Activated T-cell treated with anti-CD3 and anti-CD28 coated beads, Interleukin-2, amount 50 U/mL, for 72 hours (primary cell): ENCODE measurements around the gene ZBTB7C. TPM values are rescaled to one million over a fixed set of nuclear protein-coding genes. Genes with fewer than 3 reads are reported as not detected.

Experiments used
- ATAC-seq, 2 donors: fragments of 150-1000 bp; cut with Tn5 transposase; replicated peaks in 1 of 2; 2 replicates each; pipeline ENCODE4 v1.10.0; 2021; ENCODE audit warnings: moderate library complexity in 2 of 2, mild to moderate bottlenecking in 1 of 2
- DNase-seq, 2 donors: peaks; one replicate each; pipeline ENCODE4 v3.0.0; 2021 to 2022; ENCODE audit warnings: mixed read lengths in 1 of 2
- H3K27ac Mint-ChIP-seq: one replicate; pipeline ENCODE4 v1.8.0; 2022; ENCODE audit warnings: mild to moderate bottlenecking, moderate library complexity, mixed read lengths
- H3K27me3 Mint-ChIP-seq: one replicate; pipeline ENCODE4 v1.8.0; 2022; ENCODE audit warnings: low read depth, mixed read lengths
- H3K36me3 Mint-ChIP-seq, 2 donors: one replicate each; pipeline ENCODE4 v1.8.0; 2022; ENCODE audit warnings: mixed read lengths in 2 of 2, mild to moderate bottlenecking in 1 of 2; ENCODE audit not compliant: insufficient read depth in 2 of 2
- H3K4me1 Mint-ChIP-seq: one replicate; pipeline ENCODE4 v1.8.0; 2022; ENCODE audit warnings: low read depth, mixed read lengths
- H3K4me3 Mint-ChIP-seq, 2 donors: one replicate each; pipeline ENCODE4 v1.8.0; 2022; ENCODE audit warnings: mild to moderate bottlenecking in 2 of 2, mixed read lengths in 2 of 2, moderate library complexity in 2 of 2
- H3K9me3 Mint-ChIP-seq, 2 donors: one replicate each; pipeline ENCODE4 v1.8.0; 2022; ENCODE audit warnings: mixed read lengths in 2 of 2
- total RNA-seq, 2 donors: library from RNA; stranded (reverse); gene quantifications; one replicate each; pipeline ENCODE4 v1.2.3, GENCODE V29; 2022

Gene ZBTB7C
- total RNA-seq, 2 donors from 2014 or later, result 0.05 TPM; not detected in 1

- H3K36me3 Mint-ChIP-seq, result no peaks in the 10 kb centered on the region
- no peaks in the 10 kb centered on the region for H3K9me3 Mint-ChIP-seq
- no peak overlapping the region for H3K27ac Mint-ChIP-seq
- no peak overlapping the region for H3K4me3 Mint-ChIP-seq
- DNase-seq (no peak), ATAC-seq (no peak)
- peaks cover 46% of the 10 kb centered on the region for H3K27me3 Mint-ChIP-seq
- no peaks in the 10 kb centered on the region for H3K4me1 Mint-ChIP-seq
Measured at GRCh38 chr18:48188609-48189008, 220.6 kb downstream of the ZBTB7C start.

- Mint-ChIP-seq H3K36me3 (no peaks in the 10 kb centered on the region), H3K9me3 (no peaks in the 10 kb centered on the region), H3K27ac (no peak overlapping the region), H3K4me1 (no peaks in the 10 kb centered on the region), H3K4me3 (no peak overlapping the region), H3K27me3 (peaks cover 46% of the 10 kb centered on the region)
- DNase-seq (no peak), ATAC-seq (no peak)
Measured at GRCh38 chr18:48186861-48187260, 222.3 kb downstream of the ZBTB7C start.

- H3K27me3 Mint-ChIP-seq, result peaks cover 46% of the 10 kb centered on the region
- H3K36me3 Mint-ChIP-seq, result no peaks in the 10 kb centered on the region
- no peak overlapping the region for H3K4me3 Mint-ChIP-seq
- H3K4me1 Mint-ChIP-seq, result no peaks in the 10 kb centered on the region
- no peaks in the 10 kb centered on the region for H3K9me3 Mint-ChIP-seq
- no peak for ATAC-seq
- H3K27ac Mint-ChIP-seq, result no peak overlapping the region
- DNase-seq, result no peak
Measured at GRCh38 chr18:48186131-48186766, 222.9 kb downstream of the ZBTB7C start.

- H3K36me3 Mint-ChIP-seq, result no peaks in the 10 kb centered on the region
- DNase-seq, result no peak
- no peak for ATAC-seq
- H3K9me3 Mint-ChIP-seq, result no peaks in the 10 kb centered on the region
- H3K27ac Mint-ChIP-seq, result no peak overlapping the region
- peaks cover 59% of the 10 kb centered on the region for H3K27me3 Mint-ChIP-seq
- no peak overlapping the region for H3K4me3 Mint-ChIP-seq
- no peaks in the 10 kb centered on the region for H3K4me1 Mint-ChIP-seq
Measured at GRCh38 chr18:48184118-48184517, 225.1 kb downstream of the ZBTB7C start.

DNA sequence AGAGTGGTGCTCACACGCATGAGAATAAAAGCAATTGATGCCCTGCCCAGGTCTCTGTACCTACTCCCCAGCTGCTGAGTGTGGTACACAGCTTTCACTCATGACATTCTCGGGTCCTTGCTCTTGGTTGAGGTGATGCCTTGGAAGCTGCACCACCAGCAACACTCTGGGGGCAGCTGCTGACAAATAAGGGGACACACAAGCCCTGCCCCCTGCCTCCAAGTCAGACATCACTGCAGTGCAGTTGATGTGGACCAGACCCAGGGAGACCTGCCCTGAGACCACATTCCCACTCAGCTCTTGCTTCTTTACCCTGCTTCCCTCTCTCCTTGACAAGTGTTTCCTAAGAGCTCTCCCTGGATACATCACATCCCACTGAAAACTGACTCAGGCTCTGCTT, 225.6 kb downstream of the ZBTB7C start:
- Mint-ChIP-seq H3K4me1 (no peaks in the 10 kb centered on the region), H3K27me3 (peaks cover 56% of the 10 kb centered on the region), H3K27ac (no peak overlapping the region), H3K36me3 (no peaks in the 10 kb centered on the region), H3K4me3 (no peak overlapping the region), H3K9me3 (no peaks in the 10 kb centered on the region)
- DNase-seq (no peak), ATAC-seq (no peak)

GRCh38 chr18:48182779-48183178, 226.4 kb downstream of the ZBTB7C start:
- Mint-ChIP-seq H3K36me3 (no peaks in the 10 kb centered on the region), H3K9me3 (no peaks in the 10 kb centered on the region), H3K4me3 (no peak overlapping the region), H3K27ac (no peak overlapping the region), H3K4me1 (no peaks in the 10 kb centered on the region), H3K27me3 (peaks cover 48% of the 10 kb centered on the region)
- no peak for ATAC-seq
- no peak for DNase-seq

DNA sequence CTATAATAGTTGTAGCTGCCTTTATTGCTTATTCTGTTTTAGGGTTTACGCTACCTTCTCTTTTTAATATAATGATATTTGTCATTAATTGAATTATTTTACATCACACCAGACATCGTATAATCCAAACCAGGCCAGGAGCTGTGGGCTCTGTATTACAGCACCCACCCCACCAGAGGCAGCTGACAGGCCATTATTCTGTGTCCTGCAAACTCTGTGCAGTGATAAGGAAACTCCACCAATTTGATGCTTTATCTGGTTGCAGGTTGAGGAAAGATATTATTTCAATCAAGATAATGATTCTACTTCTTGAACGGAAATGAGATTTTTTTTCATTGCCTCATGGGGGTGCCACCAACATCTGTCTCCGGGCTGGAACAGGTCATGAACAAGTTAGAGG, 227.3 kb downstream of the ZBTB7C start:
- no peak for DNase-seq
- no peaks in the 10 kb centered on the region for H3K4me1 Mint-ChIP-seq
- peaks cover 44% of the 10 kb centered on the region for H3K27me3 Mint-ChIP-seq
- H3K27ac Mint-ChIP-seq, result no peak overlapping the region
- H3K36me3 Mint-ChIP-seq, result no peaks in the 10 kb centered on the region
- no peak for ATAC-seq
- H3K4me3 Mint-ChIP-seq, result no peak overlapping the region
- no peaks in the 10 kb centered on the region for H3K9me3 Mint-ChIP-seq

DNA sequence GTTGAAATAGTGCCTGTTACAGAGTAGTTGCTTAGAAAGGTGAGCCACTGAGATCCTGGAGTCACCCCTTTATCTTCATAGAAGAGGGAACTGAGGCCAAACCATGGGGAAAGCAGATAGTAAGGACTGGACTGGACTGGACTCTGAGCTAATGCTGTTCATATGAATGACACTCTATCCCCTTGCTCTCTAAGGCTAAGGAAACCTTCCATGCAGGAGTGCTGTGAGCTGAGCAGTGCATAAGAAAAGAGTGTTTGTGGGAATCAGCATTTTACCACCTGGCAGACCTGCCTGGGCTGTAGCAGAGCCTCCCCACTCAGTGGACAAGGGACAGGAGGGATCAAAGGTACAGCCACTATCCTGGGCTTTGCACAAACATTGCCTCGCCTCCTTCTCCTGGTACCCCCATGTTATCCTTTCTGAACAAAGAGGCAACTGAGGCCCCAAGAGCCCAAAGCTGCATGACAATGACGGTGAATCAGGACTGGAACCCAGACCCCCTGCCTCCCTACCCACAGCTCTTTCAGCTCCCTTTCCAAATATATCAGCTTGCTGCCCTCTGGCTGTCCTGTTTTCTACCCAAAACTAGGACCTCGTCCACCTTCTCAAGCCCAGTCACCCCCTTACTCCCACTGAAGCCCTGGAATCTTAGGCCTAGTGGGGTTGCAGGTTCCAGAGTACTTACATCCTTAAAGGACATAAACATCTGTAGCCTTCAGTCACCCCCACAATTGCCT, 227.9 kb downstream of the ZBTB7C start:
- Mint-ChIP-seq H3K9me3 (no peaks in the 10 kb centered on the region), H3K4me3 (no peak overlapping the region), H3K27ac (no peak overlapping the region), H3K27me3 (peaks cover 38% of the 10 kb centered on the region), H3K36me3 (no peaks in the 10 kb centered on the region), H3K4me1 (no peaks in the 10 kb centered on the region)
- no peak for ATAC-seq
- no peak for DNase-seq

GRCh38 chr18:48179666-48180065, 229.5 kb downstream of the ZBTB7C start:
- ATAC-seq (no peak), DNase-seq (no peak)
- H3K4me1 Mint-ChIP-seq, result no peaks in the 10 kb centered on the region
- H3K36me3 Mint-ChIP-seq, result no peaks in the 10 kb centered on the region
- H3K27ac Mint-ChIP-seq, result no peak overlapping the region
- H3K27me3 Mint-ChIP-seq, result peaks cover 25% of the 10 kb centered on the region
- no peaks in the 10 kb centered on the region for H3K9me3 Mint-ChIP-seq
- H3K4me3 Mint-ChIP-seq, result no peak overlapping the region

- DNase-seq (no peak), ATAC-seq (no peak)
- Mint-ChIP-seq H3K9me3 (no peaks in the 10 kb centered on the region), H3K4me3 (no peak overlapping the region), H3K27ac (no peak overlapping the region), H3K36me3 (no peaks in the 10 kb centered on the region), H3K27me3 (peaks cover 19% of the 10 kb centered on the region), H3K4me1 (no peaks in the 10 kb centered on the region)
Measured at GRCh38 chr18:48179001-48179400, 230.2 kb downstream of the ZBTB7C start.

DNA sequence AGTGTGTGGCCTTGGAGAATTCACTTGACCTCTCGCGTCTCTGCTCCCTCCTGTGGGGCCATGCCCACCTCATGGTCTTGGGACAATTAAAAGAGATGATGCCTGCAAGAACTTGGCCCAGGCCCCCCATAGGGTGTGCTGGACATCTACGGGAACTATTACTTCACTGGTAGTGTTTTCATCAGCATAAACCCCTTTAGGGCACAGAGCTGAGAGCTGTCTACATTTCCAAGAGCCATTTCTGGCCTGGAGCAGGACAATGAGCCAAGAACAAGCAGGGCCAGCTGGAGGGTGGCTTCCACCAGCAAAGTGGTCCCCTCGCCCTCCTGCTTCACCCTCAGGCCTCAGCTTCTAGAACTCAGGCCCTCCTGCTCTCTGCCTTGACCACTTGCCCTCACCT, 232.3 kb downstream of the ZBTB7C start:
- DNase-seq (no peak), ATAC-seq (no peak)
- Mint-ChIP-seq H3K36me3 (no peaks in the 10 kb centered on the region), H3K4me3 (no peak overlapping the region), H3K27ac (no peak overlapping the region), H3K4me1 (peaks cover 2% of the 10 kb centered on the region), H3K27me3 (peaks cover 21% of the 10 kb centered on the region), H3K9me3 (no peaks in the 10 kb centered on the region)

DNA sequence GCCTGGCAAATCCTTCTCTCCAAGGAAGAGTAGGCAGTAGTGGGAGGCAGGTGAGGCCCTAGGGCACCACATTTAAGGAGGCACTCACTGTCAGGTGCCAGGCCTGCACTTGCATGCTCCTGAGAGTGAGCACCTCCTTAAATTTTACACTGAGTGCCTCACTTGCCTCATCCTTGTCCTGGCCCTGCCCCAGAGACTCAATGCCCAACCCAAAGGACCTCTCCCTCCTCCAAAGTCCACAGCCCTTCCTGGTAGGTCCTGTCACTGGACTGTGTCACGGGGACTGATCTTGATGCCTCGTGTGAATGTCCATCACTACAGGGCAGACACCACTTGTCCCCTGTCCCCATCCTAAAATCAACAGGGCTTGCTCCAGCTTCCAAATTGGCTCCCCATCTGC, 235.6 kb downstream of the ZBTB7C start:
- ATAC-seq (no peak), DNase-seq (no peak)
- Mint-ChIP-seq H3K27ac (no peak overlapping the region), H3K27me3 (peaks cover 6% of the 10 kb centered on the region), H3K4me1 (peaks cover 4% of the 10 kb centered on the region), H3K9me3 (no peaks in the 10 kb centered on the region), H3K36me3 (no peaks in the 10 kb centered on the region), H3K4me3 (no peak overlapping the region)

GRCh38 chr18:48172226-48173006, 236.8 kb downstream of the ZBTB7C start:
- Mint-ChIP-seq H3K4me3 (no peak overlapping the region), H3K27ac (no peak overlapping the region), H3K36me3 (no peaks in the 10 kb centered on the region), H3K9me3 (no peaks in the 10 kb centered on the region), H3K4me1 (peaks cover 4% of the 10 kb centered on the region), H3K27me3 (peaks cover 7% of the 10 kb centered on the region)
- ATAC-seq (no peak), DNase-seq (no peak)
